Ovary (tissue), 9 donors: ENCODE data around the gene MED27. TPM values are rescaled to one million over a fixed set of nuclear protein-coding genes. Genes with fewer than 3 reads are reported as not detected.

Experiments used
- DNase-seq, 5 donors: peaks; one replicate each; pipeline ENCODE4 v3.0.0-alpha.2; 2019 to 2020
- H3K27ac ChIP-seq, 2 donors: fragments of 200-600 bp; one replicate each; pipeline versions ENCODE4 v1.5.1 to v1.8.0; 2019 to 2022
- H3K27me3 ChIP-seq: fragments of 200-600 bp; one replicate; pipeline ENCODE4 v1.8.0; 2022
- H3K36me3 ChIP-seq: fragments of 200-600 bp; sonication (generic); one replicate; pipeline ENCODE4 v1.5.1; 2019
- H3K4me1 ChIP-seq: one replicate; pipeline ENCODE4 v1.8.1; 2013; ENCODE audit warnings: mild to moderate bottlenecking, moderate library complexity; ENCODE audit not compliant: insufficient read depth
- H3K4me3 ChIP-seq: fragments of 200-600 bp; sonication (generic); one replicate; pipeline ENCODE4 v1.5.1; 2017
- H3K9me3 ChIP-seq, 2 donors: fragments of 200-600 bp in 1 of 2; sonication (generic) in 1 of 2; one replicate each; pipeline versions ENCODE4 v1.5.1 to v1.8.1; 2013 to 2019; ENCODE audit warnings: mild to moderate bottlenecking in 1 of 2, moderate library complexity in 1 of 2
- CTCF ChIP-seq, 3 donors: fragments of 450-650 bp in 2 of 3; fragments of 200-600 bp in 1 of 3; IDR thresholded peaks; one replicate each; pipeline versions ENCODE4 v1.5.1 to v1.8.0; 2016 to 2022; ENCODE audit warnings: antibody characterized with exemption in 3 of 3, mild to moderate bottlenecking in 1 of 3
- EP300 ChIP-seq: sonication (generic); formaldehyde crosslinking; IDR thresholded peaks from one replicate; pipeline ENCODE4 v1.6.1; 2017; ENCODE audit warnings: antibody characterized with exemption
- POLR2A ChIP-seq: fragments of 450-650 bp; IDR thresholded peaks from one replicate; pipeline ENCODE4 v1.6.1; 2017; ENCODE audit warnings: antibody characterized with exemption, mild to moderate bottlenecking, moderate library complexity
- whole genome bisulfite sequencing, 3 donors: extraction: QIAGEN DNeasy Blood & Tissue Kit in 1 of 3; methylation state at CpG; one replicate each; pipeline versions ENCODE4 v1.1.5 to v1.1.7; 2013 to 2017; 5-methylcytosine and 5-hydroxymethylcytosine counted together
- intact Hi-C, 4 donors: fragments of 100-400 bp; cut with DNase I; formaldehyde crosslinking; loops; one replicate each; pipeline versions ENCODE4 v1.11.0 to v1.15.1; 2022 to 2023
- polyA plus RNA-seq, 2 donors: library from polyadenylated mRNA; stranded (reverse); fragments of 200-250 nt in 1 of 2; fragments of 350-450 nt in 1 of 2; fragmentation: Illumina TruSeq in 1 of 2; extraction: RNeasy Lipid Tissue Mini Kit (QIAGEN cat#74804) in 1 of 2; gene quantifications; one replicate each; pipeline ENCODE4 v1.2.3, GENCODE V29; 2013 to 2014
- total RNA-seq, 7 donors: library from RNA; depleted of rRNA in 2 of 7; stranded (reverse); fragments of >200 nt in 2 of 7; fragmentation: NEBNext Ultra II Directional in 3 of 7; extraction: Animal tissue kit (Norgen Biotek cat#: 25700) in 3 of 7; gene quantifications; one replicate each; pipeline versions ENCODE4 v1.1.0 to v1.2.4, GENCODE V29; 2016 to 2023
- donor health status: DM: no; HTN: no; CAD: no; lungs with moderate emphysema.
- donor health status: DM: no; HTN: no; CAD: no.
- donor health status: Bipolar disorder and iron deficiency.
- donor health status: DM: yes; HTN: yes; CAD: no.
- donor health status: DM: no; HTN: no; CAD: no.
- donor health status: DM: yes; HTN: yes; CAD: no.

MED27 gene
- total and polyA plus RNA-seq, 9 donors = 7.6 to 24.9 (median 17.4) TPM

- WGBS, 3 donors = 91 to 93% (median 92%) methylated on average over 12 of the region's 12 CpGs
- H3K4me3 ChIP-seq = no peak overlapping the region
- H3K36me3 ChIP-seq = no peaks in the 10 kb centered on the region
- H3K27me3 ChIP-seq = no peaks in the 10 kb centered on the region
- H3K27ac ChIP-seq = no peak overlapping the region
- no peak for DNase-seq
- intact Hi-C loops = no loop called here
- no peaks in the 10 kb centered on the region for H3K4me1 ChIP-seq
- H3K9me3 ChIP-seq = no peaks in the 10 kb centered on the region
- TF ChIP-seq CTCF (IDR thresholded peaks at IDR 0.05) (no peak), POLR2A (no peak), EP300 (no peak)
Measured at GRCh38 chr9:131943351-131943841, 136.3 kb downstream of the MED27 start.

GRCh38 chr9:131942146-131942720 lies 137.4 kb downstream of the MED27 start:
- H3K9me3 ChIP-seq = no peaks in the 10 kb centered on the region
- intact Hi-C loops = no loop called here
- no peaks in the 10 kb centered on the region for H3K4me1 ChIP-seq
- 84 to 89% (median 87%) methylated on average over 5 of the region's 5 CpGs for WGBS, 3 donors
- no peaks in the 10 kb centered on the region for H3K27me3 ChIP-seq
- TF ChIP-seq POLR2A = no peak
- TF ChIP-seq EP300 = no peak
- TF ChIP-seq CTCF (IDR thresholded peaks at IDR 0.05) = no peak
- no peaks in the 10 kb centered on the region for H3K36me3 ChIP-seq
- no peak overlapping the region for H3K27ac ChIP-seq
- no peak overlapping the region for H3K4me3 ChIP-seq
- no peak for DNase-seq

- Histone ChIP-seq H3K9me3 (no peaks in the 10 kb centered on the region), H3K27me3 (no peaks in the 10 kb centered on the region), H3K27ac (no peak overlapping the region), H3K4me1 (no peaks in the 10 kb centered on the region), H3K36me3 (no peaks in the 10 kb centered on the region), H3K4me3 (no peak overlapping the region)
- DNase-seq = no peak
- no peak for TF ChIP-seq POLR2A
- TF ChIP-seq CTCF (IDR thresholded peaks at IDR 0.05) = no peak
- TF ChIP-seq EP300 = no peak
- WGBS, 3 donors = 88 to 91% (median 91%) methylated on average over 2 of the region's 2 CpGs
- intact Hi-C loops = no loop called here
Measured at GRCh38 chr9:131937451-131937850, 142.2 kb downstream of the MED27 start.

DNA sequence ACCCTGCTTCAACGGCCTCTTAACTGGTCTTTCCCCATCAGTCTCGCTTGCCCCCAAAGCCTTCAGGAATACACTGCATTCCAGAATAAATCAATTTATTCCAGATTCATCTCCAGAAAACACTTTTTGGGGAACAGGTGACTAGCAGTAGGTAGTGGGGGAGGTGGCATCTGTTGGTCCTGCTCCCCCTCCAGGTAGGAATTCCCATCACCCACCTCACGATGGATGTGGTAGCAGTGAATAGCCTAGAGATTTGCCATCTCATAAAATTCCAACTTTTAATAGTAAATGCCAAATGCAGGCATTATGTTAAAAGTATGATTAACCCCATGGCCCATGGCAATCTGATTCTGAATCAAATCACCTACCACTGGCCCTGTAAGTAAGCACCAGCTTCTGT lies 142.7 kb downstream of the MED27 start:
- no peak overlapping the region for H3K27ac ChIP-seq
- intact Hi-C loops = no loop called here
- DNase-seq = no peak
- H3K4me1 ChIP-seq = no peaks in the 10 kb centered on the region
- H3K4me3 ChIP-seq = no peak overlapping the region
- H3K27me3 ChIP-seq = no peaks in the 10 kb centered on the region
- 94 to 95% (median 94%) methylated on average over 3 of the region's 3 CpGs for WGBS, 3 donors
- no peaks in the 10 kb centered on the region for H3K36me3 ChIP-seq
- TF ChIP-seq EP300 (no peak), CTCF (IDR thresholded peaks at IDR 0.05) (no peak), POLR2A (no peak)
- no peaks in the 10 kb centered on the region for H3K9me3 ChIP-seq
